ENCODE data around the gene COL16A1.

GRCh38 chr1:31727849-31728248, 24.0 kb upstream of the COL16A1 start:
- TF ChIP-seq CTCF (conservative IDR thresholded peaks at IDR 0.05; ENCODE audit: low read length) (no peak), EZH2phosphoT487 (IDR thresholded peaks at IDR 0.05; ENCODE audit: borderline replicate concordance) (no peak)

Data from Loucy (cell line).